ENCODE measurements around the gene DEFB132.

DEFB132 gene

GRCh38 chr20:258963-259362 is 1.4 kb downstream of the DEFB132 start:
- H3K36me3 ChIP-seq (ENCODE audit: control insufficient read depth, insufficient read depth, low read length) = no peaks in the 10 kb centered on the region
- H3K4me3 ChIP-seq (ENCODE audit: insufficient read depth, low read depth, low read length, poor library complexity, severe bottlenecking) = no peak overlapping the region
- no peaks in the 10 kb centered on the region for H3K27me3 ChIP-seq (replicated peaks; ENCODE audit: control insufficient read depth, insufficient read depth, low read length, poor library complexity, severe bottlenecking)
- H3K27ac ChIP-seq (ENCODE audit: insufficient read depth, low read length, poor library complexity, severe bottlenecking) = no peak overlapping the region
- no peaks in the 10 kb centered on the region for H3K9me3 ChIP-seq (ENCODE audit: control insufficient read depth, low read length)
- DNase-seq = no peak
- H3K4me1 ChIP-seq (ENCODE audit: control insufficient read depth, insufficient read depth, low read length, poor library complexity, severe bottlenecking) = no peaks in the 10 kb centered on the region

- no peak overlapping the region for H3K4me3 ChIP-seq (ENCODE audit: insufficient read depth, low read depth, low read length, poor library complexity, severe bottlenecking)
- H3K36me3 ChIP-seq (ENCODE audit: control insufficient read depth, insufficient read depth, low read length) = no peaks in the 10 kb centered on the region
- DNase-seq = no peak
- no peaks in the 10 kb centered on the region for H3K9me3 ChIP-seq (ENCODE audit: control insufficient read depth, low read length)
- no peak overlapping the region for H3K27ac ChIP-seq (ENCODE audit: insufficient read depth, low read length, poor library complexity, severe bottlenecking)
- no peaks in the 10 kb centered on the region for H3K27me3 ChIP-seq (replicated peaks; ENCODE audit: control insufficient read depth, insufficient read depth, low read length, poor library complexity, severe bottlenecking)
- no peaks in the 10 kb centered on the region for H3K4me1 ChIP-seq (ENCODE audit: control insufficient read depth, insufficient read depth, low read length, poor library complexity, severe bottlenecking)
Observed at GRCh38 chr20:259981-260380, 2.5 kb downstream of the DEFB132 start.

GRCh38 chr20:263701-264100 is 6.2 kb downstream of the DEFB132 start:
- H3K9me3 ChIP-seq (ENCODE audit: control insufficient read depth, low read length) = no peaks in the 10 kb centered on the region
- H3K27ac ChIP-seq (ENCODE audit: insufficient read depth, low read length, poor library complexity, severe bottlenecking) = no peak overlapping the region
- no peak overlapping the region for H3K4me3 ChIP-seq (ENCODE audit: insufficient read depth, low read depth, low read length, poor library complexity, severe bottlenecking)
- peaks cover 8% of the 10 kb centered on the region for H3K4me1 ChIP-seq (ENCODE audit: control insufficient read depth, insufficient read depth, low read length, poor library complexity, severe bottlenecking)
- no peaks in the 10 kb centered on the region for H3K27me3 ChIP-seq (replicated peaks; ENCODE audit: control insufficient read depth, insufficient read depth, low read length, poor library complexity, severe bottlenecking)
- no peaks in the 10 kb centered on the region for H3K36me3 ChIP-seq (ENCODE audit: control insufficient read depth, insufficient read depth, low read length)
- DNase-seq = no peak

- H3K27ac ChIP-seq (ENCODE audit: insufficient read depth, low read length, poor library complexity, severe bottlenecking) = no peak overlapping the region
- H3K36me3 ChIP-seq (ENCODE audit: control insufficient read depth, insufficient read depth, low read length) = no peaks in the 10 kb centered on the region
- no peaks in the 10 kb centered on the region for H3K9me3 ChIP-seq (ENCODE audit: control insufficient read depth, low read length)
- DNase-seq = peak; percentile 63 to 80 (median 73)
- H3K4me3 ChIP-seq (ENCODE audit: insufficient read depth, low read depth, low read length, poor library complexity, severe bottlenecking) = peak overlapping the region; percentile 57
- no peaks in the 10 kb centered on the region for H3K27me3 ChIP-seq (replicated peaks; ENCODE audit: control insufficient read depth, insufficient read depth, low read length, poor library complexity, severe bottlenecking)
- H3K4me1 ChIP-seq (ENCODE audit: control insufficient read depth, insufficient read depth, low read length, poor library complexity, severe bottlenecking) = peaks cover 8% of the 10 kb centered on the region
Observed at GRCh38 chr20:266596-267562, 9.4 kb downstream of the DEFB132 start.

GRCh38 chr20:270517-270916 is 13.0 kb downstream of the DEFB132 start:
- Histone ChIP-seq H3K4me1 (ENCODE audit: control insufficient read depth, insufficient read depth, low read length, poor library complexity, severe bottlenecking) (peaks cover 8% of the 10 kb centered on the region), H3K9me3 (ENCODE audit: control insufficient read depth, low read length) (no peaks in the 10 kb centered on the region), H3K36me3 (ENCODE audit: control insufficient read depth, insufficient read depth, low read length) (no peaks in the 10 kb centered on the region), H3K27ac (ENCODE audit: insufficient read depth, low read length, poor library complexity, severe bottlenecking) (no peak overlapping the region), H3K27me3 (replicated peaks; ENCODE audit: control insufficient read depth, insufficient read depth, low read length, poor library complexity, severe bottlenecking) (no peaks in the 10 kb centered on the region), H3K4me3 (ENCODE audit: insufficient read depth, low read depth, low read length, poor library complexity, severe bottlenecking) (no peak overlapping the region)
- DNase-seq = no peak

GRCh38 chr20:271069-271468 is 13.5 kb downstream of the DEFB132 start:
- Histone ChIP-seq H3K27me3 (replicated peaks; ENCODE audit: control insufficient read depth, insufficient read depth, low read length, poor library complexity, severe bottlenecking) (no peaks in the 10 kb centered on the region), H3K9me3 (ENCODE audit: control insufficient read depth, low read length) (no peaks in the 10 kb centered on the region), H3K4me3 (ENCODE audit: insufficient read depth, low read depth, low read length, poor library complexity, severe bottlenecking) (no peak overlapping the region), H3K27ac (ENCODE audit: insufficient read depth, low read length, poor library complexity, severe bottlenecking) (no peak overlapping the region), H3K4me1 (ENCODE audit: control insufficient read depth, insufficient read depth, low read length, poor library complexity, severe bottlenecking) (peaks cover 8% of the 10 kb centered on the region), H3K36me3 (ENCODE audit: control insufficient read depth, insufficient read depth, low read length) (no peaks in the 10 kb centered on the region)
- no peak for DNase-seq

- no peak for DNase-seq
- Histone ChIP-seq H3K36me3 (ENCODE audit: control insufficient read depth, insufficient read depth, low read length) (no peaks in the 10 kb centered on the region), H3K9me3 (ENCODE audit: control insufficient read depth, low read length) (no peaks in the 10 kb centered on the region), H3K4me1 (ENCODE audit: control insufficient read depth, insufficient read depth, low read length, poor library complexity, severe bottlenecking) (peaks cover 6% of the 10 kb centered on the region), H3K27me3 (replicated peaks; ENCODE audit: control insufficient read depth, insufficient read depth, low read length, poor library complexity, severe bottlenecking) (no peaks in the 10 kb centered on the region), H3K27ac (ENCODE audit: insufficient read depth, low read length, poor library complexity, severe bottlenecking) (no peak overlapping the region), H3K4me3 (ENCODE audit: insufficient read depth, low read depth, low read length, poor library complexity, severe bottlenecking) (no peak overlapping the region)
Observed at GRCh38 chr20:271528-271927, 14.0 kb downstream of the DEFB132 start.

- no peaks in the 10 kb centered on the region for H3K9me3 ChIP-seq (ENCODE audit: control insufficient read depth, low read length)
- DNase-seq = no peak
- no peaks in the 10 kb centered on the region for H3K4me1 ChIP-seq (ENCODE audit: control insufficient read depth, insufficient read depth, low read length, poor library complexity, severe bottlenecking)
- H3K4me3 ChIP-seq (ENCODE audit: insufficient read depth, low read depth, low read length, poor library complexity, severe bottlenecking) = no peak overlapping the region
- H3K36me3 ChIP-seq (ENCODE audit: control insufficient read depth, insufficient read depth, low read length) = no peaks in the 10 kb centered on the region
- H3K27ac ChIP-seq (ENCODE audit: insufficient read depth, low read length, poor library complexity, severe bottlenecking) = no peak overlapping the region
- no peaks in the 10 kb centered on the region for H3K27me3 ChIP-seq (replicated peaks; ENCODE audit: control insufficient read depth, insufficient read depth, low read length, poor library complexity, severe bottlenecking)
Observed at GRCh38 chr20:272718-273117, 15.2 kb downstream of the DEFB132 start.

- Histone ChIP-seq H3K27ac (ENCODE audit: insufficient read depth, low read length, poor library complexity, severe bottlenecking) (no peak overlapping the region), H3K4me1 (ENCODE audit: control insufficient read depth, insufficient read depth, low read length, poor library complexity, severe bottlenecking) (no peaks in the 10 kb centered on the region), H3K9me3 (ENCODE audit: control insufficient read depth, low read length) (no peaks in the 10 kb centered on the region), H3K27me3 (replicated peaks; ENCODE audit: control insufficient read depth, insufficient read depth, low read length, poor library complexity, severe bottlenecking) (no peaks in the 10 kb centered on the region), H3K4me3 (ENCODE audit: insufficient read depth, low read depth, low read length, poor library complexity, severe bottlenecking) (no peak overlapping the region), H3K36me3 (ENCODE audit: control insufficient read depth, insufficient read depth, low read length) (no peaks in the 10 kb centered on the region)
- no peak for DNase-seq
Observed at GRCh38 chr20:273884-274283, 16.4 kb downstream of the DEFB132 start.

- H3K4me1 ChIP-seq (ENCODE audit: control insufficient read depth, insufficient read depth, low read length, poor library complexity, severe bottlenecking) = no peaks in the 10 kb centered on the region
- H3K36me3 ChIP-seq (ENCODE audit: control insufficient read depth, insufficient read depth, low read length) = no peaks in the 10 kb centered on the region
- H3K4me3 ChIP-seq (ENCODE audit: insufficient read depth, low read depth, low read length, poor library complexity, severe bottlenecking) = no peak overlapping the region
- no peak overlapping the region for H3K27ac ChIP-seq (ENCODE audit: insufficient read depth, low read length, poor library complexity, severe bottlenecking)
- no peaks in the 10 kb centered on the region for H3K9me3 ChIP-seq (ENCODE audit: control insufficient read depth, low read length)
- H3K27me3 ChIP-seq (replicated peaks; ENCODE audit: control insufficient read depth, insufficient read depth, low read length, poor library complexity, severe bottlenecking) = no peaks in the 10 kb centered on the region
- DNase-seq = no peak
Observed at GRCh38 chr20:275791-276190, 18.3 kb downstream of the DEFB132 start.

Measured in effector memory CD4-positive, alpha-beta T cell (primary cell).